ENCODE measurements around the gene CDKL2.

- TF ChIP-seq CTCF (conservative IDR thresholded peaks at IDR 0.05; ENCODE audit: low read depth, low read length) (no peak), RFX5 (IDR thresholded peaks at IDR 0.05; ENCODE audit: low read depth, low read length) (no peak), USF2 (IDR thresholded peaks at IDR 0.05; ENCODE audit: low read depth, low read length) (no peak), POLR2A (IDR thresholded peaks at IDR 0.05; ENCODE audit: low read depth, low read length) (no peak), MXI1 (IDR thresholded peaks at IDR 0.05; ENCODE audit: borderline replicate concordance, low read depth, low read length) (no peak)
Measured at GRCh38 chr4:75547647-75548387, 82.5 kb downstream of the CDKL2 start.

All from IMR-90 (cell line).